Endothelial cell of umbilical vein (primary cell): ENCODE data around the gene ULBP2.

Source experiments
- CTCF ChIP-seq, 2 donors: IDR thresholded peaks; 1 replicate in 1 of 2; 2 replicates in 1 of 2; pipeline ENCODE4 v1.5.1; 2011; ENCODE audit warnings: low read length in 2 of 2, mild to moderate bottlenecking in 2 of 2, moderate library complexity in 2 of 2, control low read depth in 1 of 2, inconsistent platforms in 1 of 2, low read depth in 1 of 2; ENCODE audit not compliant: insufficient read depth in 1 of 2; ENCODE audit errors: extremely low read depth in 1 of 2
- EZH2 ChIP-seq: IDR thresholded peaks from 2 replicates; pipeline ENCODE4 v1.6.1; 2012; ENCODE audit warnings: borderline replicate concordance, low read depth, mild to moderate bottlenecking, moderate library complexity, low read length, inconsistent platforms; ENCODE audit not compliant: severe bottlenecking
- MAX ChIP-seq: IDR thresholded peaks from 2 replicates; pipeline ENCODE4 v1.6.1; 2011; ENCODE audit not compliant: insufficient read depth, insufficient read length
- POLR2A ChIP-seq: IDR thresholded peaks from 2 replicates; pipeline ENCODE4 v1.6.1; 2012; ENCODE audit warnings: low read depth, mild to moderate bottlenecking, control low read depth, low read length
- POLR2AphosphoS5 ChIP-seq: IDR thresholded peaks from 2 replicates; pipeline ENCODE4 v1.6.1; 2012; ENCODE audit warnings: low read depth, mild to moderate bottlenecking, control low read depth, low read length, moderate library complexity; ENCODE audit not compliant: insufficient read depth

GRCh38 chr6:149995971-149996370, 54.2 kb downstream of the ULBP2 start:
- TF ChIP-seq CTCF (IDR thresholded peaks at IDR 0.05; ENCODE audit: extremely low read depth in 1 of 2, insufficient read depth in 1 of 2, low read depth in 1 of 2, low read length in 2 of 2) = no peak
- no peak for TF ChIP-seq MAX
- no peak for TF ChIP-seq POLR2A
- no peak for TF ChIP-seq EZH2
- TF ChIP-seq POLR2AphosphoS5 = no peak
